Measurements from ENCODE around the gene TAF11L2.

GRCh38 chr5:17452936-17453335 is 45.1 kb upstream of the TAF11L2 start:
- TF ChIP-seq CTCF (conservative IDR thresholded peaks at IDR 0.05; ENCODE audit: low read depth, low read length): no peak
- no peak for TF ChIP-seq EZH2phosphoT487 (IDR thresholded peaks at IDR 0.05; ENCODE audit: borderline replicate concordance, low read length)
- TF ChIP-seq EZH2 (IDR thresholded peaks at IDR 0.05; ENCODE audit: low read length, unreplicated experiment): no peak
